Body of pancreas (tissue), 4 donors: Measurements from ENCODE around the gene DLGAP1. TPM values are rescaled to one million over a fixed set of nuclear protein-coding genes. Genes with fewer than 3 reads are reported as not detected.

Experiments used
- ATAC-seq: fragments of 150-250 bp; one replicate; pipeline ENCODE4 v1.9.1; 2016
- DNase-seq, 4 donors: peaks; one replicate each; pipeline ENCODE4 v3.0.0-alpha.2; 2019
- H3K27ac ChIP-seq, 4 donors: fragments of 200-600 bp; sonication (generic); 1 replicate in 3 of 4; 2 replicates in 1 of 4; pipeline versions ENCODE4 v1.5.1 to v1.6.1; 2016 to 2019; ENCODE audit warnings: mild to moderate bottlenecking in 1 of 4, mixed read lengths in 1 of 4, moderate library complexity in 1 of 4
- H3K27me3 ChIP-seq, 2 donors: fragments of 200-600 bp; sonication (generic); one replicate each; pipeline ENCODE4 v1.6.0; 2016; ENCODE audit warnings: mild to moderate bottlenecking in 1 of 2
- H3K36me3 ChIP-seq, 2 donors: fragments of 200-600 bp; sonication (generic); replicated peaks in 1 of 2; 2 replicates each; pipeline ENCODE4 v1.5.1; 2016; ENCODE audit warnings: low read depth in 2 of 2; ENCODE audit not compliant: insufficient read depth in 1 of 2
- H3K4me1 ChIP-seq: fragments of 200-600 bp; sonication (generic); one replicate; pipeline ENCODE4 v1.6.0; 2016
- H3K4me3 ChIP-seq, 2 donors: fragments of 200-600 bp; sonication (generic); 1 replicate in 1 of 2; 2 replicates in 1 of 2; pipeline ENCODE4 v1.5.1; 2016 to 2019
- H3K9me3 ChIP-seq, 3 donors: fragments of 200-600 bp; sonication (generic); 1 replicate in 2 of 3; 2 replicates in 1 of 3; pipeline ENCODE4 v1.5.1; 2016
- CTCF ChIP-seq, 7 experiments: fragments of 450-650 bp in 4 of 7; fragments of 200-600 bp in 3 of 7; sonication (generic) in 3 of 7; IDR thresholded peaks; one replicate each; pipeline ENCODE4 v1.5.1; 2016 to 2019; ENCODE audit warnings: antibody characterized with exemption in 7 of 7
- POLR2A ChIP-seq, 3 donors: fragments of 450-650 bp; IDR thresholded peaks; one replicate each; pipeline ENCODE4 v1.6.1; 2016; ENCODE audit warnings: antibody characterized with exemption in 3 of 3, mild to moderate bottlenecking in 2 of 3
- WGBS, 2 donors: methylation state at CpG; one replicate each; pipeline ENCODE4 v1.1.5; 2017; 5-methylcytosine and 5-hydroxymethylcytosine counted together
- intact Hi-C: fragments of 100-400 bp; cut with DNase I; formaldehyde crosslinking; loops from one replicate; pipeline ENCODE4 v1.15.1; 2023
- total RNA-seq, 2 donors: library from RNA; depleted of rRNA; stranded (reverse); fragments of >200 nt; gene quantifications; one replicate each; pipeline ENCODE4 v1.1.0, GENCODE V29; 2016

Gene DLGAP1
- total RNA-seq, 2 donors from 2014 or later = 0.52 to 7.9 TPM

- DNase-seq = no peak
- H3K9me3 ChIP-seq = no peaks in the 10 kb centered on the region
- no peaks in the 10 kb centered on the region for H3K27me3 ChIP-seq
- TF ChIP-seq POLR2A (IDR thresholded peaks at IDR 0.05) (no peak), CTCF (IDR thresholded peaks at IDR 0.05) (no peak)
- ATAC-seq = no peak
- no peak overlapping the region for H3K4me3 ChIP-seq
- no peak overlapping the region for H3K27ac ChIP-seq
- no peaks in the 10 kb centered on the region for H3K4me1 ChIP-seq
- intact Hi-C loops = no loop called here
- no peaks in the 10 kb centered on the region for H3K36me3 ChIP-seq
Observed at GRCh38 chr18:3824101-3824500, 631.0 kb downstream of the DLGAP1 start.

- no peaks in the 10 kb centered on the region for H3K9me3 ChIP-seq
- intact Hi-C loops = no loop called here
- no peak for ATAC-seq
Observed at GRCh38 chr18:3823073-3823472, 632.0 kb downstream of the DLGAP1 start.

GRCh38 chr18:3821524-3821923 is 633.6 kb downstream of the DLGAP1 start:
- WGBS, 2 donors = 52 to 63% methylated on average over 4 of the region's 4 CpGs
- Histone ChIP-seq H3K27ac (no peak overlapping the region), H3K36me3 (no peaks in the 10 kb centered on the region), H3K4me1 (no peaks in the 10 kb centered on the region), H3K4me3 (no peak overlapping the region), H3K27me3 (no peaks in the 10 kb centered on the region), H3K9me3 (no peaks in the 10 kb centered on the region)
- TF ChIP-seq POLR2A (IDR thresholded peaks at IDR 0.05) (no peak), CTCF (IDR thresholded peaks at IDR 0.05) (no peak)
- ATAC-seq (no peak), DNase-seq (no peak)
- intact Hi-C loops = no loop called here

More at GRCh38 chr18:3823073-3823472, 632.0 kb downstream of the DLGAP1 start:
- H3K27ac ChIP-seq = no peak overlapping the region
- TF ChIP-seq CTCF (IDR thresholded peaks at IDR 0.05) (no peak), POLR2A (IDR thresholded peaks at IDR 0.05) (no peak)
- H3K36me3 ChIP-seq = no peaks in the 10 kb centered on the region
- H3K4me3 ChIP-seq = no peak overlapping the region
- no peaks in the 10 kb centered on the region for H3K4me1 ChIP-seq
- DNase-seq = no peak
- WGBS, 2 donors = 73 to 80% methylated on average over 3 of the region's 3 CpGs
- H3K27me3 ChIP-seq = no peaks in the 10 kb centered on the region

GRCh38 chr18:3819961-3820360 is 635.1 kb downstream of the DLGAP1 start:
- Histone ChIP-seq H3K36me3 (no peaks in the 10 kb centered on the region), H3K4me1 (no peaks in the 10 kb centered on the region), H3K9me3 (no peaks in the 10 kb centered on the region), H3K27ac (no peak overlapping the region), H3K4me3 (no peak overlapping the region), H3K27me3 (no peaks in the 10 kb centered on the region)
- TF ChIP-seq POLR2A (IDR thresholded peaks at IDR 0.05) (no peak), CTCF (IDR thresholded peaks at IDR 0.05) (no peak)
- no peak for DNase-seq
- intact Hi-C loops = no loop called here
- WGBS, 2 donors = 76% methylated on average over 7 of the region's 7 CpGs
- no peak for ATAC-seq

- TF ChIP-seq POLR2A (IDR thresholded peaks at IDR 0.05) = no peak
- TF ChIP-seq CTCF (IDR thresholded peaks at IDR 0.05) = no peak
- WGBS, 2 donors = 49 to 52% methylated on average over 3 of the region's 3 CpGs
- Histone ChIP-seq H3K9me3 (no peaks in the 10 kb centered on the region), H3K4me3 (no peak overlapping the region), H3K36me3 (no peaks in the 10 kb centered on the region), H3K27me3 (no peaks in the 10 kb centered on the region), H3K27ac (no peak overlapping the region), H3K4me1 (no peaks in the 10 kb centered on the region)
- DNase-seq = peak in 1 of 4 donors; percentile 23
- ATAC-seq = peak; percentile 78
- intact Hi-C loops = no loop called here
Observed at GRCh38 chr18:3816610-3817363, 638.3 kb downstream of the DLGAP1 start.
